K562 (cell line): Measurements from ENCODE around the gene ATP8B2. TPM values are rescaled to one million over a fixed set of nuclear protein-coding genes. Genes with fewer than 3 reads are reported as not detected.
A peak's percentile ranks its signal among the peaks of the same experiment; 100 is the strongest.

Source experiments
- ADNP ChIP-seq: fragments of 200-800 bp; sonication (Bioruptor generic); IDR thresholded peaks from 2 replicates; pipeline ENCODE4 v1.6.1; 2016; ENCODE audit warnings: missing genetic modification characterization, missing compliant biosample characterization
- ARID1B ChIP-seq: fragments of 450-650 bp; IDR thresholded peaks from 2 replicates; pipeline ENCODE4 v1.6.1; 2016; ENCODE audit warnings: antibody characterized with exemption, mild to moderate bottlenecking, inconsistent platforms
- CC2D1A ChIP-seq: fragments of 450-650 bp; IDR thresholded peaks from 2 replicates; pipeline ENCODE4 v1.6.1; 2017; ENCODE audit warnings: mild to moderate bottlenecking
- CREB5 ChIP-seq: fragments of 250-450 bp; sonication (Bioruptor Pico); IDR thresholded peaks from 2 replicates; pipeline ENCODE4 v1.5.0; 2020; ENCODE audit warnings: mild to moderate bottlenecking
- CTBP1 ChIP-seq: fragments of 450-650 bp; IDR thresholded peaks from 2 replicates; pipeline ENCODE4 v1.6.1; 2016; ENCODE audit warnings: borderline replicate concordance
- CUX1 ChIP-seq: fragments of 200-800 bp; sonication (Bioruptor generic); IDR thresholded peaks from 2 replicates; pipeline ENCODE4 v1.6.1; 2016; ENCODE audit warnings: missing genetic modification characterization, missing compliant biosample characterization
- EP300 ChIP-seq: IDR thresholded peaks from 2 replicates; pipeline ENCODE4 v1.6.1; 2012; ENCODE audit warnings: low read length, improper control_type of control experiment
- JUND ChIP-seq, 2 experiments: IDR thresholded peaks; 2 replicates in 1 of 2; 3 replicates in 1 of 2; pipeline ENCODE4 v1.6.1; 2011; ENCODE audit warnings: borderline replicate concordance in 2 of 2, low read depth in 2 of 2, low read length in 2 of 2, improper control_type of control experiment in 1 of 2, missing biosample characterization in 1 of 2, missing genetic modification characterization in 1 of 2, missing genetic modification reagents in 1 of 2
- KAT2B ChIP-seq: IDR thresholded peaks from one replicate; pipeline ENCODE4 v1.6.1; 2012; ENCODE audit warnings: low read depth, mild to moderate bottlenecking, control low read depth, inconsistent platforms, low read length, moderate library complexity
- L3MBTL2 ChIP-seq: fragments of 450-650 bp; IDR thresholded peaks from 2 replicates; pipeline ENCODE4 v1.6.1; 2016; ENCODE audit warnings: mild to moderate bottlenecking, moderate library complexity
- MAFF ChIP-seq: IDR thresholded peaks from 2 replicates; pipeline ENCODE4 v1.6.1; 2012; ENCODE audit warnings: low read length, improper control_type of control experiment
- MTA2 ChIP-seq: fragments of 450-650 bp; IDR thresholded peaks from 2 replicates; pipeline ENCODE4 v1.6.1; 2016; ENCODE audit warnings: low read depth
- MTA3 ChIP-seq: fragments of 450-650 bp; formaldehyde crosslinking; IDR thresholded peaks from 2 replicates; pipeline ENCODE4 v1.6.1; 2017; ENCODE audit warnings: mild to moderate bottlenecking, borderline replicate concordance
- NFE2L1 ChIP-seq: fragments of 450-650 bp; IDR thresholded peaks from 2 replicates; pipeline ENCODE4 v1.6.1; 2016; ENCODE audit warnings: missing genetic modification characterization, low read depth, mild to moderate bottlenecking, missing compliant biosample characterization, moderate library complexity, borderline replicate concordance
- NFIC ChIP-seq: fragments of 450-650 bp; IDR thresholded peaks from 2 replicates; pipeline ENCODE4 v1.6.1; 2017; ENCODE audit warnings: mild to moderate bottlenecking, inconsistent platforms
- NR2F6 ChIP-seq: fragments of 450-650 bp; formaldehyde crosslinking; IDR thresholded peaks from 2 replicates; pipeline ENCODE4 v1.4.0; 2020; ENCODE audit warnings: mild to moderate bottlenecking
- TAF7 ChIP-seq: fragments of 450-650 bp; IDR thresholded peaks from 2 replicates; pipeline ENCODE4 v1.6.1; 2016; ENCODE audit warnings: missing genetic modification characterization, missing compliant biosample characterization
- TAL1 ChIP-seq: fragments of 450-650 bp; IDR thresholded peaks from 2 replicates; pipeline ENCODE4 v1.6.1; 2016; ENCODE audit warnings: mild to moderate bottlenecking
- XRCC3 ChIP-seq: fragments of 450-650 bp; IDR thresholded peaks from 2 replicates; pipeline ENCODE4 v1.6.1; 2017; ENCODE audit warnings: mild to moderate bottlenecking, moderate library complexity
- ZNF197 ChIP-seq: fragments of 200-800 bp; sonication (Bioruptor generic); IDR thresholded peaks from 2 replicates; pipeline ENCODE4 v1.6.1; 2016; ENCODE audit warnings: low read depth, missing genetic modification characterization, missing compliant biosample characterization
- ZNF253 ChIP-seq: fragments of 250-450 bp; sonication (Bioruptor Pico); conservative IDR thresholded peaks from 2 replicates; pipeline ENCODE4 v1.6.1; 2021; ENCODE audit warnings: mild to moderate bottlenecking
- ZNF316 ChIP-seq: fragments of 450-650 bp; IDR thresholded peaks from 2 replicates; pipeline ENCODE4 v1.6.1; 2016
- ZNF408 ChIP-seq: fragments of 250-450 bp; sonication (Bioruptor Pico); IDR thresholded peaks from 2 replicates; pipeline ENCODE4 v1.4.0; 2020; ENCODE audit warnings: low read depth, mild to moderate bottlenecking, moderate library complexity
- polyA plus RNA-seq, 8 experiments: library from polyadenylated mRNA; depleted of rRNA in 4 of 8; stranded (reverse) in 5 of 8; unstranded in 3 of 8; fragments of >200 nt; fragmentation: Nextera tagmentation in 2 of 8; fragmentation: Illumina TruSeq in 1 of 8; extraction: Ambion mirVana in 2 of 8; extraction: Trizol in 1 of 8; gene quantifications; 2 replicates each; pipeline versions ENCODE4 v1.2.1 to v1.2.3, GENCODE V29; 2011 to 2014; ENCODE audit warnings: inconsistent platforms in 1 of 8, missing spikeins in 1 of 8
- total RNA-seq, 7 experiments: library from RNA; depleted of rRNA in 6 of 7; stranded (reverse); fragments of >200 nt in 6 of 7; fragmentation: Illumina TruSeq in 2 of 7; extraction: Trizol in 2 of 7; gene quantifications; 2 replicates each; pipeline versions ENCODE4 v1.2.1 to v1.2.3, GENCODE V29; 2011 to 2021; ENCODE audit warnings: low replicate concordance in 1 of 7

The ATP8B2 gene
- total and polyA plus RNA-seq, 9 of the 15 experiments (the other 6 are each of a cell fraction or from before 2014, with no cell fraction given): 0.27 to 33.2 (median 18.4) TPM

DNA sequence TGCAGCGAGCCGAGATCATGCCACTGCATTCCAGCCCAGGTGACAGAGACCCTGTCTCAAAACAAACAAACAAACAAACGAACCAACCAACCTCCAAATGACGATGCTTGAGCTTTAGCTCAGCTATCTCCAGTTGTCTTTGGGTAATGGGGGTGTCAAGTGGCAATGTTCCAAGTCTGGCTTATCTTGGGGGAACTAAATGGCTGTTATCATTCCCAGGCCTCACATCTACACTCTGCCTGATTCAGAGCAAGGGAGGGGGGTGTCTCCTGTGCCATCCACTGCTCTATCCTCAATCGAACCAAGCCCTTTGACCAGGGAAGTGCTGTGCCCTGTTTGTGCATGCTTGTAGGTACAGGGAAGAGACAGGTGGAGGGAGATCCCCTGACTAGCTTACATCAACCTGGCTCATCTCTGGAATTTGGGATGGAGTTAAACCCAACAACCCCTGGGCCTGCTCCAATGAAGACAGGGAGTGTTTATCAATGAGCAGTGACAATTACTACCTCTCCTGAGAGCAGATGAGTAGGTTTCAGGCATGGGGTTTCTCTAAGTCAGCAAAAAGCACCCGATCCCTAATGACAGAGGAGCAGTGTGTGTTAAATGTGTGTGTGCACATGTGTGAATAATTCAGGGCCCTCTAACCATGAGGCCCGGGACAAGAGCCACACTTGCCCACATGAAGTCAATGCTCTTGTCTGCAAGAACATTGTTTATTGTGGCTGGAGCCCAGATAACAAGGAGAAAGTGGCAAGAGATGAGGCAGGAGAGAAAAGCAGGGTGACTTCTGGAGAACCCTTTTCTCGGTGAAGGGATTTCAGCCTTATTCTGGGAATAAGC, 59.5 kb downstream of the ATP8B2 start (continued):
- TF ChIP-seq JUND (IDR thresholded peaks at IDR 0.05; ENCODE audit: borderline replicate concordance, low read depth, low read length) (0 out of 2 replicates have a peak, but pooled peaks have one; percentile 7), JUND (tag; IDR thresholded peaks at IDR 0.05; ENCODE audit: borderline replicate concordance, low read depth, low read length) (no peak), CTBP1 (peak; percentile 43; the same call in 1 of the 2 replicates), TAL1 (peak; percentile 69), ZNF316 (peak; percentile 93), CC2D1A (peak; percentile 39; the same call in 1 of the 2 replicates), TAF7 (0 out of 2 replicates have a peak, but pooled peaks have one; percentile 27), ZNF408 (CRISPR knock-in tag) (no peak), EP300 (peak; percentile 58; the same call in 1 of the 2 replicates), XRCC3 (no peak), NFE2L1 (tag) (no peak), MTA2 (peak; percentile 49; the same call in 1 of the 2 replicates), NR2F6 (CRISPR knock-in tag) (no peak), ZNF197 (CRISPR knock-in tag) (0 out of 2 replicates have a peak, but pooled peaks have one; percentile 29), CREB5 (no peak), MTA3 (peak; percentile 31; the same call in 1 of the 2 replicates), CUX1 (CRISPR knock-in tag) (0 out of 2 replicates have a peak, but pooled peaks have one; percentile 25), ARID1B (peak; percentile 87), KAT2B (no peak), L3MBTL2 (peak; percentile 44; the same call in 1 of the 2 replicates), NFIC (peak; percentile 96), MAFF (peak; percentile 47; the same call in 1 of the 2 replicates), ADNP (tag) (no peak), ZNF253 (CRISPR knock-in tag) (no peak)
